ENCODE measurements around the gene NME2. TPM values are rescaled to one million over a fixed set of nuclear protein-coding genes. Genes with fewer than 3 reads are reported as not detected.

NME2 gene
- total RNA-seq: 841 and 1,030 TPM in 2 replicates

GRCh38 chr17:51166198-51166986 lies at the start of gene NME2:
Gene NME2 (plus strand): TSS chr17:51166411. CDS start chr17:51166831, 420 bp downstream.

GRCh38 chr17:51120739-51121619 lies 45.2 kb upstream of the NME2 start, which contains the start of gene SPAG9:
Gene SPAG9 (minus strand): TSS chr17:51120868. CDS start chr17:51120656, 212 bp downstream.

GRCh38 chr17:51153210-51154072 lies 12.8 kb upstream of the NME2 start, which contains the start of gene NME1:
Gene NME1 (plus strand): TSS chr17:51153559. CDS start chr17:51155655, 2,096 bp downstream.

Other genes with a start within 250 kb of the NME2 start
- gene SPAG9, start 45.5 kb upstream of the NME2 start, total RNA-seq: 121 and 126 TPM in 2 replicates
- gene NME1, start 12.9 kb upstream of the NME2 start, total RNA-seq: 48.5 and 109 TPM in 2 replicates
- gene MBTD1, start 93.6 kb downstream of the NME2 start, total RNA-seq: 10.9 and 14.9 TPM in 2 replicates
- gene UTP18, start 94.1 kb downstream of the NME2 start, total RNA-seq: 25.7 and 42.4 TPM in 2 replicates